ENCODE results near the gene SHROOM3.

The SHROOM3 gene

GRCh38 chr4:76434901-76435527 is at the start of gene SHROOM3:
TSS of gene SHROOM3 (plus strand) at chr4:76435229. CDS start at chr4:76436053, 824 bp downstream.
- TF ChIP-seq, protein P1, sequence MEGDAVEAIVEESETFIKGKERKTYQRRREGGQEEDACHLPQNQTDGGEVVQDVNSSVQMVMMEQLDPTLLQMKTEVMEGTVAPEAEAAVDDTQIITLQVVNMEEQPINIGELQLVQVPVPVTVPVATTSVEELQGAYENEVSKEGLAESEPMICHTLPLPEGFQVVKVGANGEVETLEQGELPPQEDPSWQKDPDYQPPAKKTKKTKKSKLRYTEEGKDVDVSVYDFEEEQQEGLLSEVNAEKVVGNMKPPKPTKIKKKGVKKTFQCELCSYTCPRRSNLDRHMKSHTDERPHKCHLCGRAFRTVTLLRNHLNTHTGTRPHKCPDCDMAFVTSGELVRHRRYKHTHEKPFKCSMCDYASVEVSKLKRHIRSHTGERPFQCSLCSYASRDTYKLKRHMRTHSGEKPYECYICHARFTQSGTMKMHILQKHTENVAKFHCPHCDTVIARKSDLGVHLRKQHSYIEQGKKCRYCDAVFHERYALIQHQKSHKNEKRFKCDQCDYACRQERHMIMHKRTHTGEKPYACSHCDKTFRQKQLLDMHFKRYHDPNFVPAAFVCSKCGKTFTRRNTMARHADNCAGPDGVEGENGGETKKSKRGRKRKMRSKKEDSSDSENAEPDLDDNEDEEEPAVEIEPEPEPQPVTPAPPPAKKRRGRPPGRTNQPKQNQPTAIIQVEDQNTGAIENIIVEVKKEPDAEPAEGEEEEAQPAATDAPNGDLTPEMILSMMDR (IDR thresholded peaks at IDR 0.05; ENCODE audit: insufficient read depth, low read length, poor library complexity, severe bottlenecking) = no peak
- Histone ChIP-seq H3K27me3 (replicated peaks; ENCODE audit: control insufficient read depth, insufficient read depth, low read length) (no peaks in the 10 kb centered on the region), H3K36me3 (ENCODE audit: control insufficient read depth, insufficient read depth, low read length) (no peaks in the 10 kb centered on the region), H3K4me3 (replicated peaks; ENCODE audit: low read depth, low read length) (no peak within 1 kb of the TSS)
- no peak for DNase-seq (ENCODE audit: extremely low read depth, insufficient read length)

- Histone ChIP-seq H3K27me3 (replicated peaks; ENCODE audit: control insufficient read depth, insufficient read depth, low read length) (no peaks in the 10 kb centered on the region; the same call in 1 of the 2 replicates), H3K4me3 (replicated peaks; ENCODE audit: low read depth, low read length) (no peak overlapping the region), H3K36me3 (ENCODE audit: control insufficient read depth, insufficient read depth, low read length) (no peaks in the 10 kb centered on the region)
- TF ChIP-seq, protein P1 (IDR thresholded peaks at IDR 0.05; ENCODE audit: insufficient read depth, low read length, poor library complexity, severe bottlenecking) = no peak
- no peak for DNase-seq (ENCODE audit: extremely low read depth, insufficient read length)
Observed at GRCh38 chr4:76385974-76386373, 49.1 kb upstream of the SHROOM3 start.

- no peak for DNase-seq (ENCODE audit: extremely low read depth, insufficient read length)
- no peaks in the 10 kb centered on the region for H3K36me3 ChIP-seq (ENCODE audit: control insufficient read depth, insufficient read depth, low read length)
- TF ChIP-seq, protein P1 (IDR thresholded peaks at IDR 0.05; ENCODE audit: insufficient read depth, low read length, poor library complexity, severe bottlenecking) = no peak
Observed at GRCh38 chr4:76386566-76387305, 48.3 kb upstream of the SHROOM3 start.

DNA sequence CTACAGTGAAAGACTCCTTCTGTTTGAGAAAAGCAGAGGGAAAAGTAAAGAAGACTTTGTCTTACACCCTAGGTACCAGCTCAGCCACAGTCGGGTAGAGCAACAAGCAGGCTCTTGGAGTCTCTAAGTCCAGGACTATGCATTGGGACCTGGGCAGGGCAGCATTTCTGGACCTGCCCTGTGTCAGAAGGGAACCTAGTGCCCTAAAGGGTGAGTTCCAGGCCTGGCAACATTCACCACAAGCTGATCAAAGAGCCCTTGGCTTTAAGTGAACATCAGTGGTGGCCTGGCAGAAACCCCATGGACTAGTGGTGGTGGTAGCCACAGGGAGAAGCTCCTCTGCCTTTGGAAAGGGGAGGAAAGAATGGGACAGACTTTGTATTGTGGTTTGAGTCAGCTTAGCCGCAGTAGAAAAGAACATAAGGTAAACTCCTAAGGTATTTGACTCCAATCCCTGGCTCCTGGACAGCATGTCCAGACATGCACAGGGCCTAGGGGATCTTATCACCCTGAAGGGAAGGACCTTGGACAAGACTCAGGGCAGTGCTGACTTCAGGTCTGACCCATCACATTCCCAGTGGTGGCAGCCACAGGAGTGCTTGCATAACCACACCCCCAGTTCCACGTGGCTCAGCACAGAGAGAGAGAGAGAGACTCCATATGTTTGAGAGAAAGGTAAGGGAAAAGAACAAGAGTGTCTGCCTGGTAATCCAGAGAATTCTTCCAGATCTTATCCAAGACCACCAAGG is 46.7 kb upstream of the SHROOM3 start:
- H3K27me3 ChIP-seq (replicated peaks; ENCODE audit: control insufficient read depth, insufficient read depth, low read length) = no peaks in the 10 kb centered on the region; the same call in 1 of the 2 replicates
- H3K4me3 ChIP-seq (replicated peaks; ENCODE audit: low read depth, low read length) = no peak overlapping the region
- DNase-seq (ENCODE audit: extremely low read depth, insufficient read length) = no peak
- no peaks in the 10 kb centered on the region for H3K36me3 ChIP-seq (ENCODE audit: control insufficient read depth, insufficient read depth, low read length)
- TF ChIP-seq, protein P1 (IDR thresholded peaks at IDR 0.05; ENCODE audit: insufficient read depth, low read length, poor library complexity, severe bottlenecking) = no peak

More at GRCh38 chr4:76386566-76387305, 48.3 kb upstream of the SHROOM3 start:
- Histone ChIP-seq H3K27me3 (replicated peaks; ENCODE audit: control insufficient read depth, insufficient read depth, low read length) (no peaks in the 10 kb centered on the region; the same call in 1 of the 2 replicates), H3K4me3 (replicated peaks; ENCODE audit: low read depth, low read length) (no peak overlapping the region)

- Histone ChIP-seq H3K27me3 (replicated peaks; ENCODE audit: control insufficient read depth, insufficient read depth, low read length) (no peaks in the 10 kb centered on the region; the same call in 1 of the 2 replicates), H3K36me3 (ENCODE audit: control insufficient read depth, insufficient read depth, low read length) (no peaks in the 10 kb centered on the region), H3K4me3 (replicated peaks; ENCODE audit: low read depth, low read length) (no peak overlapping the region)
- DNase-seq (ENCODE audit: extremely low read depth, insufficient read length) = no peak
- TF ChIP-seq, protein P1 (IDR thresholded peaks at IDR 0.05; ENCODE audit: insufficient read depth, low read length, poor library complexity, severe bottlenecking) = no peak
Observed at GRCh38 chr4:76401654-76402053, 33.4 kb upstream of the SHROOM3 start.

Data from GM06990 (cell line).